Stimulated activated CD4-positive, alpha-beta T cell treated with anti-CD3 and anti-CD28 coated beads, Interleukin-12 subunit alpha, Interleukin-12 subunit beta, amount 100 ng/mL, for 24 hours (primary cell): ENCODE data around the gene ABCG5.
A peak's percentile ranks its signal among the peaks of the same experiment; 100 is the strongest.

ENCODE experiments used
- DNase-seq, 2 experiments: peaks; one replicate each; pipeline ENCODE4 v3.0.0-alpha.2; 2020; ENCODE audit warnings: low read depth in 2 of 2

ABCG5 gene

DNA sequence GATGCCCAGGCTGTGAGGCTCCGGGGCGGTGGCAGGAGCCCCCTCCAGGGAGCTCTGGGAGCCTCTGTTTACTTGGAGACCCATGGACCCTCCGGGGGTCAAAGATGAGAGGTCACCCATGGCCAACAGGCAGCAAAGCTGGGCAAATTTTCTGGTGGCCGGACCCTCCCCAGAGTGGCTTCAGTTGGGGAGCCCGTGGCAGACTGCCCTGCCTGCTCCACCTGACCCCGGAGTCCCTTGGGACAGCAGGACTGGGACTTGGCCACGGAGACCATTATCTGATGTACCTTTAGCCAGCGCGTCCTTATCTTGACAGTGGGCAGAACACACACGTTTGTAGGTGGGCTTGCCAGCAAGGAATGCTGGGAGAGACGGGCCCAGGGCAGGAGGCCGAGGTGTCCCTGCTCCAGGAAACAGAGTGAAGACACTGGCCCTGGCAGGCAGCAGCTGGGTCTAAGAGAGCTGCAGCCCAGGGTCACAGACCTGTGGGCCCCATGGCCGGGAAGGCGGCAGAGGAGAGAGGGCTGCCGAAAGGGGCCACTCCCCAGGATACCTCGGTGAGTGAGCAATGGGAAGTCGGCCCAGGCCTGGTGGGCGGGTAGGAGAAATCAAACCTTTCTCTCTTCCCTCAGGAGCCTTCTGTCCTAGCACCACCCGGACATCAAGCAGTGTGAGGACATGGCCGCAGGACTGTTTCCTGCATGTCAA, at the start of gene ABCG5, which contains the start of gene ABCG8:
ABCG5 (minus strand) TSS at position 280 of the 708 bp plus-strand sequence; CDS start at position 120, 160 bp downstream.
ABCG8 (plus strand) TSS at position 412 of the 708 bp plus-strand sequence; CDS start at position 495, 83 bp downstream.
- DNase-seq = no peak

- no peak for DNase-seq
Measured at GRCh38 chr2:43887176-43887575, 48.5 kb upstream of the ABCG5 start.

DNA sequence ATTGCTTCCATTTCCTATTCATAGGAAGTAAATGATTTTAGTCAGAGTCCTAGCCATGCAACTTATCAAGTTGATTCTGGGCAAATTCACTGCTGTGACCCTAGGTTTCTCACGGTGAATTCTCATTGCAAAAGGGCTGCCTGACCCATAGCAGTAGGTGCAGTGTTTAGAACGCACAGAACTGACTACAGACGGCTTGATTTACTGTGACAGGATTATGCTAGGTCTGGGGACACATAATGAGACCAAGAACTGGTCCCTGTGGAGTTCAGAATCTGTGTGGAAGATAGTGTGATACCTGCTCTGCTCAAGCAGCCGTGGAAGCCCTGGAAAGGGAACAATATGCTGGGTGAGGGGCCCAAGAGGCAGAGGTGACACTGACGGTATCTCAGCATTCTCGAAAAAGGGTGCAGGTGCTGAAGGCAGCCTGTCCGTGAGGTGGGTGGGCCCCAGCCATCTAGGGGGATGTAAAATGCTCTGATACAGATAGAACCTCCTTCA, 46.5 kb upstream of the ABCG5 start:
- DNase-seq = no peak

GRCh38 chr2:43884689-43885088, 46.0 kb upstream of the ABCG5 start:
- DNase-seq = no peak

- DNase-seq = no peak
Measured at GRCh38 chr2:43882312-43882711, 43.7 kb upstream of the ABCG5 start.

DNA sequence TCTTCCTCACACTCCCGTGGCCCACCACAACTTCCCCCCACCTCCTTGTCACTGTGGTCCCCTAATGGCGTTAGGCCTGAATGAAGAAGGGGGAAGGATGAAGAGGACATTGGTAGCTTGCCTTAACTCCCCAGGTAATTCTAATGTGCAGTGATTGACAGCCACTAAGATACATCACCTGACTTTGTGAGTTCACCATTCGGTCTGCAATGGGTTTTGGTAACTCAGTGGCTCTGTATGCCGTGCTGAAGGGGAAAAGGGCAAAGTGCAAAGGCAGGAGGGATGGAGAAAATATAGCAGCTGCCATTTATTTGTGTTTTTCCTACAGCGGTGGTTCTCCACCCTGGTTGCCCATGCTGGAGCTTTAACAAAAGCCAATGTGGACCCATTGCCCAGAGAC, 42.3 kb upstream of the ABCG5 start:
- no peak for DNase-seq

- no peak for DNase-seq
Measured at GRCh38 chr2:43880471-43880870, 41.8 kb upstream of the ABCG5 start.

DNA sequence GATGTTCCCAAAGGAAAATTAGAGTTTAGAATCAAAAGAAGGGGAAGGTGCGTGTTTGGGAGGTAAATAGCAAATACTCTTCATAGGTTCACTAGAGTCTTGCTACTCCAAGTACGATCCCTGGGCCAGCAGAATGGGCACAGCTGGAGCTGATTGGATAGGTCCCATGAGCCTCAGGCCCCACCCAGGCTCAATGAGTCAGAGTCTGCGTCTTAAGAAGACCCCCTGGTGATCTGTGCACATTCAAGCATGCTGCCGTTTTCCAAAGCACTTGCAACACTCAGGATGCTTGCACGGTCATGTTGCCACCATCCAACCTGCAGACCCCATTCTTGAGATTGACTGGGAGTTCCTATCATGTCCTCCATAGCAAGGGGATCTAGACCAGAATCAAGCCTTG, 40.6 kb upstream of the ABCG5 start:
- DNase-seq = no peak

DNA sequence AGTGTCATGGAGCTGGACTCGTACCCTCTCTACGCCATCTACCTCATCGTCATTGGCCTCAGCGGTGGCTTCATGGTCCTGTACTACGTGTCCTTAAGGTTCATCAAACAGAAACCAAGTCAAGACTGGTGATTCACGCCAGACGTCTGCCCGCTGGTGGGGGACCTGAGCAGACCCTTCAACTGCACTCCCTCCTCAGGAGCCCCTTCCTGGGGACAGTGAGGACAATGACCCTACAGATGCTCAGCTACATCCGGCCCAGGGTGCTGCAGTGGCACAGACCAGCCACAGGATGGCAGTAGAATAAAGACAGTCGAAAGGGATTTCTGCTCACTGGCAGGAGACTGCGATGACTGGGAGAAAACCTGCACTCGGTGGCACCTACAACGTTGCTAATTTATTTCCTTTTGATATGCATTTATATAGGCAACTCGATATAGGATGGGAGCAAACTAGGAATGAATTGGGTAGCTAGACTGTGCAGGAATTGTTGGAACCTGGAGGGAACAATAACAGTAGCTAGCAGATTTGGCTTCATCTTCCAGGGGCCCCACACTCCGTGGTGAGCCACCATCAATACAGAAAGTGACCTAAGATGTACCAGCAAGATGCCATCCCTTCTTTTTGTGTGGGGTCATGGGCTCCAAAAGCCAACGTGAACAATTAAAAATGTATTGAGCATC, 39.3 kb upstream of the ABCG5 start:
- DNase-seq = peak; percentile 39 to 71

DNA sequence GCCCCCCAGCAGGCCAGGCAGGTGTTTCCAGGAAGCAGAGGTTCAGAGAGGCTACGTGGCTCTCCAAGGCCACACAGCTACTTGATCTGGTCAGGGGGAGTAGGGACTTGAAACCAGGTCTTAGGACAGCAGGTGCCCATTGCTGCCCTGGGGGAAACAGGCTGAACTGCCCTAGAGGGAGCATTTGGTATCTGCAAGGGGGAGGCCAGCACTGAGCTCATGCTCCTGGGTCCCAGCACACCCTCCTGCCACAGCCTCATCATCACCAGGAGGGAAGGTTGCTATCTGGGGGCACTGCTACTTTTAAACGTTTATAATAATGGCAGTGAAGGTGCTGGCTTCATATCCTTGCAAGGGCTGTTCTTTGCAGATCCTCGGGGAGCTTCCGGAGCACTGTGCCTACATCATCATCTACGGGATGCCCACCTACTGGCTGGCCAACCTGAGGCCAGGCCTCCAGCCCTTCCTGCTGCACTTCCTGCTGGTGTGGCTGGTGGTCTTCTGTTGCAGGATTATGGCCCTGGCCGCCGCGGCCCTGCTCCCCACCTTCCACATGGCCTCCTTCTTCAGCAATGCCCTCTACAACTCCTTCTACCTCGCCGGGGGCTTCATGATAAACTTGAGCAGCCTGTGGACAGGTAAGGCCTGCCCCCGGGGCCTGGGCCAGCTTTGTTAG, 36.3 kb upstream of the ABCG5 start:
- no peak for DNase-seq

DNA sequence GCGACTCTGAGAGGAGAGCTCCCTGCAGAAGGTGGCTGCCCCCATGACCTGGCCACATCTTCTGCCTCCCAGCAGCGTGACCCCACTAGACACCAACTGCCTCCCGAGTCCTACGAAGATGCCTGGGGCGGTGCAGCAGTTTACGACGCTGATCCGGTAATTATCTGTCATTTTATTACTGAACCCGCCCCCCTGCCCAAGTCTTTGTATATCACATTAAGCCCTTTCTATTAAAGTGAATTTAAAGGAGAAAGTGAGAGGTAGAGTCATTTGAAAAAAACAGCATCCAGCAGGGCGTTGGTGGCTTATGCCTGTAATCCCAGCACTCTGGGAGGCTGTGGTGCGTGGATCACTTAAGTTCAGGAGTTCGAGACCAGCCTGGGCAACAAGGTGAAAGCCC, 33.5 kb upstream of the ABCG5 start:
- no peak for DNase-seq

- DNase-seq = no peak
Measured at GRCh38 chr2:43855292-43855691, 16.7 kb upstream of the ABCG5 start.

DNA sequence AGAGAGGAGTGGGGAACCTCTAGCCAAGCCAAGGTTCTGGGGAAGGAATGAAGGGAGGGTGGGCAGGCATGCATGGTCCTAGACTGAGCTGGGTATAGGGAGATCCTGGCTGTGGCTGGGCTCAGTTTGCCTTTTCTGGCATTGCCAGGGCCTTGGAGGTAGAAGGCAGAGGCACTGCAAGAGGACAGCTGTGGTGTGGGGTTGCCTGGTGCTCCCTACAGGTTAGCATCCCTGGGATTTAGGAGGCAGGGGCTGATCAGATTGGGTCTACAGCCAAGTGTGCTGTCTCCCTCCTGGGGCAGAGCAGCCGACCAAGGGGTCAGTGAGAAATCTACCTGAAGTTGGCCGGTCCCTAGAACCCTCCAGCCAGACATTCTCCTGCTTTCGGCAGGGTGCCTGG, 16.0 kb upstream of the ABCG5 start:
- DNase-seq = no peak

- no peak for DNase-seq
Measured at GRCh38 chr2:43853141-43854081, 14.8 kb upstream of the ABCG5 start.

DNA sequence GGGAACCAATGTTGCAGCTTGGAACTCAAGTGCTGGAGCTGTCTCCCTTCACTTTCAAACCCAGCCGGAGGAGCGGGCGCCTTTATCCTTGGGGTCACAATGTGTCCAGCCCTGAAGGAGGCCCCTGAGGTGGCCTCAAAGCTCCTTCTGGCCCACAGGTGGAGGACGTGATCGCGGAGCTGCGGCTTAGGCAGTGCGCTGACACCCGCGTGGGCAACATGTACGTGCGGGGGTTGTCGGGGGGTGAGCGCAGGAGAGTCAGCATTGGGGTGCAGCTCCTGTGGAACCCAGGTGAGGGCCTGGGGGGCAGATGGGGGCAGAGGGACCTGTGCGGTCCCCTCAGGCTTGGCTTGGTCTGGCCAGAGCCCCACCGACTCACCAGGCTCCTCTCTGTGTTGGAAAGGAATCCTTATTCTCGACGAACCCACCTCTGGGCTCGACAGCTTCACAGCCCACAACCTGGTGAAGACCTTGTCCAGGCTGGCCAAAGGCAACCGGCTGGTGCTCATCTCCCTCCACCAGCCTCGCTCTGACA, 13.6 kb upstream of the ABCG5 start:
- DNase-seq = no peak

- DNase-seq = no peak
Measured at GRCh38 chr2:43851011-43851980, 12.7 kb upstream of the ABCG5 start.

DNA sequence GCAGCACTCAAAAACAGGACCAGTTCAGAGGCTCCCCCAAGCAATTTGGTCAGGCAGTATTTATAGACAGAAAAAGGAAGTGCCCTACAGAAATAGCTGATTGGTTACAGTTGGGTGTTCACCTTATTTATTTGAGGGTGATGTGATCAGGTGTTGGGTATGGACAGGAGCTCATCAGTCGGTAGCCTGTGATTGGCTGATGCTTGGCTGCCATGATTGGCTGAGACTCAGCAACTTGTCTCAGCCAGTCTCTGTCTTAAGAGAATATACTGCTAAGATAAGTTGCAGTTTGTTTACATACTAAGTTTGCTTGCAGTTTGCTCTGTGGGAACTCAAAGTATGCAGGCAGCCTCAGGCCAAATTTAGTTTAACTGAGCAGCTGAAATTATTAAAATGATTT, 9.6 kb upstream of the ABCG5 start:
- DNase-seq = no peak

DNA sequence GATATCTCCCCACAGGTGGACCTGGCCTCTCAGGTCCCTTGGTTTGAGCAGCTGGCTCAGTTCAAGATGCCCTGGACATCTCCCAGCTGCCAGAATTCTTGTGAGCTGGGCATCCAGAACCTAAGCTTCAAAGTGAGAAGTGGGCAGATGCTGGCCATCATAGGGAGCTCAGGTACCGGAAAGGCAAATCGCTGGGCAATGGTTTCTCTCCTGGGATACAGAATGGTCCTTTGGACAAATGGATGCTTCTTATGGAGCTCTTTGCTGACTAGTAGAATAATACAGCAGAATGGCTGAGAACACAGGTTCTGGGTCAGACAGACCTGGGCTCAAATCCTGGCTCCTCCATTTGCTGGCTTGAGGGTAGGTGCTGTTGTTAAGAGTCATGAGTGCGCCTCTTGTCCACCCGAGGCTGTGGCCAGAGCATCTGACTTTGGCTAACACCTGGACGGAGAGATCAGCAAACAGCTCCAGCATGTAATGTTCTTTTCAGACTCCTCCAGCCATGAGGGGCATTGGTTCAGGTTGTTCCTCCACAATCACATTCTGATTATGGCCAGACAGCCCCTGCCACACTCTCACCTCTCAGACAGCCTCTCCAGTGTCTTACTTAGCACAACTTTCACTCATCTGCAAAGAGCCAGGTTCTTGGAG, 7.6 kb upstream of the ABCG5 start:
- no peak for DNase-seq

DNA sequence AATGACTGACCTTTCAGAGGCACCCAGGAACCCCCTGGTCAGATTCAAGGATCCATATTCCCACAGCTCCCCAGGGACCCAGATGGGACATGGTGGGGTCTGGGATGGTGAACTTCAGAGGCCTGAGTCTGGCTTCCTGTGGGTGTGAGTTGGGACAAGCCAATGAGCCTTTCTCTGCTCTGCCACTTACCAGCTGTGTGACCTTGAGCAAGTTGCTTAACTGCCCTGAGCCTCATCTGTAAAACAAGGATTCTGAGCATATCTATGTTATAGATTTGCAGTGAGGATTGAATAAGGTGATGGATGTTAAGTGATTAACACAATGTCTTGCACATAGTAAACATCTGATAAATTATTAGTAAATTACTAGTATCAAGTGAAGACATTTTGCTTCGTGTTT, 6.5 kb upstream of the ABCG5 start:
- no peak for DNase-seq

DNA sequence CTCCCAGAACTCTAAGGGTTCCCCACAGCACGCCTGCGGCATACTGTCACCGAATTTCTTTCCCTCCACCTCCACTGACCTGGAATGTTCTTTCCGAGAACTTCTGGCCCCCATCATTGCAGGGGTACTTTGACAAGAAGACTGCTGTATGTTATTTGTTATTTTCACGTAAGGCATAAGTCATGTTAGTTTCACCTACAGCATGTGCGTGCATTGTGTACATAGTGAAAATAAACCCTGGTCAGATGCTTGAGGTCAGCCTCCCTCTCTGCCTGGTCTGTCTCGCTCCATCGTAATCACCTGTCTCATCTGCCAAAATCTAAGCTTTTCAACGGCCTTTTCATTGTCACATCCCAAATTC, 4.2 kb upstream of the ABCG5 start:
- no peak for DNase-seq
